Breast epithelium (tissue), 4 donors: ENCODE measurements around the gene DHDH. TPM values are rescaled to one million over a fixed set of nuclear protein-coding genes. Genes with fewer than 3 reads are reported as not detected.

Source experiments
- DNase-seq, 2 donors: peaks; one replicate each; pipeline ENCODE4 v3.0.0-alpha.2; 2019; ENCODE audit warnings: low spot score in 2 of 2
- H3K27ac ChIP-seq, 2 donors: fragments of 200-600 bp; sonication (generic) in 1 of 2; one replicate each; pipeline ENCODE4 v1.5.1; 2016 to 2019; ENCODE audit warnings: mild to moderate bottlenecking in 1 of 2
- H3K27me3 ChIP-seq, 2 donors: fragments of 200-600 bp; sonication (generic) in 1 of 2; one replicate each; pipeline versions ENCODE4 v1.5.1 to v1.6.0; 2017 to 2019; ENCODE audit warnings: control low read depth in 1 of 2, mild to moderate bottlenecking in 1 of 2
- H3K36me3 ChIP-seq: fragments of 200-600 bp; one replicate; pipeline ENCODE4 v1.5.1; 2019
- H3K4me1 ChIP-seq, 2 donors: fragments of 200-600 bp; sonication (generic); one replicate each; pipeline ENCODE4 v1.5.1; 2016 to 2019; ENCODE audit warnings: control low read depth in 1 of 2
- H3K4me3 ChIP-seq, 3 donors: fragments of 200-600 bp; sonication (generic); 1 replicate in 2 of 3; 2 replicates in 1 of 3; pipeline ENCODE4 v1.5.1; 2016 to 2019; ENCODE audit warnings: mild to moderate bottlenecking in 3 of 3, moderate library complexity in 2 of 3
- H3K9me3 ChIP-seq, 2 donors: fragments of 200-600 bp; sonication (generic) in 1 of 2; one replicate each; pipeline ENCODE4 v1.5.1; 2016 to 2019; ENCODE audit warnings: control low read depth in 1 of 2
- POLR2A ChIP-seq: fragments of 450-650 bp; IDR thresholded peaks from one replicate; pipeline ENCODE4 v1.6.1; 2016; ENCODE audit warnings: antibody characterized with exemption, mild to moderate bottlenecking, moderate library complexity
- POLR2AphosphoS5 ChIP-seq, 3 donors: sonication (generic); formaldehyde crosslinking; IDR thresholded peaks; one replicate each; pipeline ENCODE4 v1.6.1; 2017; ENCODE audit warnings: antibody characterized with exemption in 3 of 3
- intact Hi-C: fragments of 100-400 bp; cut with DNase I; formaldehyde crosslinking; loops from one replicate; pipeline ENCODE4 v1.15.1; 2023; ENCODE audit warnings: low total_unique reads
- total RNA-seq, 3 donors: library from RNA; depleted of rRNA; stranded (reverse); fragments of >200 nt; gene quantifications; one replicate each; pipeline ENCODE4 v1.1.0, GENCODE V29; 2016
- TF ChIP-seq, protein P1 (sequence below), 3 donors: fragments of 450-650 bp; IDR thresholded peaks; one replicate each; pipeline ENCODE4 v1.5.1; 2016 to 2017; ENCODE audit warnings: antibody characterized with exemption in 3 of 3, mild to moderate bottlenecking in 3 of 3, moderate library complexity in 3 of 3

The DHDH gene
- total RNA-seq, 3 donors from 2014 or later = 0.96 to 1.3 TPM; not detected in 1

DNA sequence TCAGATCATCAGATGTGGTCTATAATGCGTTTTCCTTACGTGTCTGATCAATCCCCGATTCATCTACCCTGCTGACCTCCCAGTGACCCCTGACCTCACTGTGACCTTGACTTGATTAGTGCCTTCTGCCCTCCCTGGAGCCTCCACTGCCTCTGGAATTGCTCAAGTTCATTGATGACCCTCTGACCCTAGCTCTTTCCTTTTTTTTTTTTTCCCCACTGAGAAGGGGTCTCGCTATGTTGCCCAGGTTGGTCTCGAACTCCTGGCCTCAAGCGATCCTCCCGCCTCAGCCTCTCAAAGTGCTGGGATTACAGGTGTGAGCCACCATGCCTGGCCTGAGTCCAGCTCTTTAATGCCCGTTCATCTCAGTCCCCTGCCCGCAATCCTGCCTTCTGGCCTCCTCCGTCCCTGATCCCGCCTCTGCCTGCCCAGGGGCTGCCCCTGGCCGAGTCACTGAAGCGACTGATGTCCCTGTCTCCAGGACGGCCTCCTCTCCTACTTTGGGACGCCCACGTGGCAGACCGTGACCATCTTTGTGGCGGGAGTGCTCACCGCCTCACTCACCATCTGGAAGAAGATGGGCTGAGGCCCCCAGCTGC lies 27.7 kb downstream of the DHDH start:
- Histone ChIP-seq H3K27ac (peak overlapping the region; percentile 8 to 93), H3K4me3 (no peak overlapping the region), H3K9me3 (no peaks in the 10 kb centered on the region), H3K27me3 (no peaks in the 10 kb centered on the region), H3K4me1 (peaks cover 0 to 1% of the 10 kb centered on the region in 2 donors), H3K36me3 (no peaks in the 10 kb centered on the region)
- intact Hi-C loops = no loop called here
- no peak for DNase-seq
- TF ChIP-seq, protein P1, sequence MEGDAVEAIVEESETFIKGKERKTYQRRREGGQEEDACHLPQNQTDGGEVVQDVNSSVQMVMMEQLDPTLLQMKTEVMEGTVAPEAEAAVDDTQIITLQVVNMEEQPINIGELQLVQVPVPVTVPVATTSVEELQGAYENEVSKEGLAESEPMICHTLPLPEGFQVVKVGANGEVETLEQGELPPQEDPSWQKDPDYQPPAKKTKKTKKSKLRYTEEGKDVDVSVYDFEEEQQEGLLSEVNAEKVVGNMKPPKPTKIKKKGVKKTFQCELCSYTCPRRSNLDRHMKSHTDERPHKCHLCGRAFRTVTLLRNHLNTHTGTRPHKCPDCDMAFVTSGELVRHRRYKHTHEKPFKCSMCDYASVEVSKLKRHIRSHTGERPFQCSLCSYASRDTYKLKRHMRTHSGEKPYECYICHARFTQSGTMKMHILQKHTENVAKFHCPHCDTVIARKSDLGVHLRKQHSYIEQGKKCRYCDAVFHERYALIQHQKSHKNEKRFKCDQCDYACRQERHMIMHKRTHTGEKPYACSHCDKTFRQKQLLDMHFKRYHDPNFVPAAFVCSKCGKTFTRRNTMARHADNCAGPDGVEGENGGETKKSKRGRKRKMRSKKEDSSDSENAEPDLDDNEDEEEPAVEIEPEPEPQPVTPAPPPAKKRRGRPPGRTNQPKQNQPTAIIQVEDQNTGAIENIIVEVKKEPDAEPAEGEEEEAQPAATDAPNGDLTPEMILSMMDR (IDR thresholded peaks at IDR 0.05) = no peak
- no peak for TF ChIP-seq POLR2AphosphoS5 (IDR thresholded peaks at IDR 0.05)
- TF ChIP-seq POLR2A = no peak

DNA sequence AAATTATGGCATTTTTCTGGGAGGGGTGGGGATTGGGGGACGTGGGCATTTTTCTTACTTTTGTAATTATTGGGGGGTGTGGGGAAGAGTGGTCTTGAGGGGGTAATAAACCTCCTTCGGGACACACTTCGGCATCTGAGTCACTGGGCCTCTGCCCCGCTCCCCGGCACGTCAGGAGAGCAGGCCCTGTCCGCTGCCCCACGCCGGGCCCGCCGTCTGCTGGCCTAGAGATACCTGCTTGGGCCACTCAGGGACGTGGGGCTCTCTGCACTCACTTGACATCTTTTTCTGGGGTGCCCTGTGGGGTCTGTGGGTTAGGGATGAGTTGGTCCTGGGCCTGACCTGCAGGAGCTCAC lies 28.2 kb downstream of the DHDH start:
- intact Hi-C loops = no loop called here
- DNase-seq = no peak
- Histone ChIP-seq H3K27ac (peak overlapping the region in 1 of 2 donors; percentile 93), H3K4me3 (no peak overlapping the region), H3K9me3 (no peaks in the 10 kb centered on the region), H3K4me1 (peaks cover 0 to 6% of the 10 kb centered on the region in 2 donors), H3K27me3 (no peaks in the 10 kb centered on the region), H3K36me3 (no peaks in the 10 kb centered on the region)
- TF ChIP-seq, protein P1 (IDR thresholded peaks at IDR 0.05) = no peak
- no peak for TF ChIP-seq POLR2A
- TF ChIP-seq POLR2AphosphoS5 (IDR thresholded peaks at IDR 0.05) = no peak

DNA sequence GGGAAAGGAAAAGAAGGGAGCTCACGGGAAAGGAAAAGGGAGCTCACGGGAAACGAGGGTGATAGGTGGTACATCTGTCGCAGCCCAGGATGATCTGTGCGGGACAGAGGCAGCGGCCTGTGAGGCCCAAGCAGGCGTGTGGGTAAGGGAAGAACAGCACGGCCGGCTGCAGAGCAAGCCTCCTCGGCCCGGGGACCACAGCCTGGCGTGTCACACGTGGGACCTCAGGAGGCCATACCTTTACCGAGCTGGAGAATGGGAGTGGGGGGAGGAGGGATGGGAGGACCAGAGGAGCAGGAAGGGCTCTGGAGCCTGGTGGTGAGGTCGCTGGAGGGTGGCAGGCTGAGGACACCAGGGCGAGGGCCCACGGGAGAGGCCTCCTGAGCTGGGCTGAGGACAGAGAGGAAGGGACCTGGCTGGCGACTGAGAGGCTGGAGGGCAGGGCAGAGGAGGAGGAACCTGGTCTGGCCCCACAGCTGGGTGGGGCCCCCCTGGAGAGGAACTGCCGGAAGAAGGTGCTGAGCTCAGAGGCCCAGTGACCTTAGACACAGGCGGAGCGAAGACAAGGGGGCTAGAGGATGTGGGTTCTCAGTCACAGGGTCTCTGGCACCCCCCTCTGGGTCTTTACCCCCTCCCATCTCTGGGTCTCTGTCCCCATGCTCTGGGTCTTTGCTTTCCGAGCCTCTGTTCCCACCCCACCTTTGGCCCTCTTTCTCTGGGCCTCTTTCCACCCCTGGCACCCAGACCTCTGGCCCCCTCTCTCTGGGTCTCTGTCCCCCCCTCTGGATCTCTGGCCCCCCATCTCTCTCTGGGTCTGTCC lies 28.7 kb downstream of the DHDH start:
- Histone ChIP-seq H3K27ac (peak overlapping the region; percentile 92 to 93), H3K4me3 (no peak overlapping the region), H3K36me3 (no peaks in the 10 kb centered on the region), H3K9me3 (no peaks in the 10 kb centered on the region), H3K27me3 (no peaks in the 10 kb centered on the region), H3K4me1 (peaks cover 0 to 12% of the 10 kb centered on the region in 2 donors)
- intact Hi-C loops = no loop called here
- DNase-seq = no peak
- TF ChIP-seq, protein P1 (IDR thresholded peaks at IDR 0.05) = no peak
- TF ChIP-seq POLR2A = no peak
- no peak for TF ChIP-seq POLR2AphosphoS5 (IDR thresholded peaks at IDR 0.05)

DNA sequence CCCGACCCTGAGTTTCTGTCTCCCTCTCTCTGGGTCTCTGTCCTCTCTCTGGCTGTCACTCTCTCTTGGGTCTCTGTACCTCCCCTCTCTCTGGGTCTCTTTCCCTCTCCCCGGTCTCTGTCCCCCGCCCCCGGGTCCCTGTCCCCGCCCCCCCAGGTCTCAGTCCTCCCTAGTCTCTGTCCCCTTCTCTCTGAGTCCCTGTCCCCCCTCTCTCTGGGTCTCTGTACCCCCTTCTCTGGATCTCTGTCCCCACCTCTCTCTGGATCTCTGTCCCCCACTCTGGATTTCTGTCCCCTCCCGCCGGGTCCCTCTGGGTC lies 29.3 kb downstream of the DHDH start:
- H3K4me3 ChIP-seq = no peak overlapping the region
- intact Hi-C loops = no loop called here
- no peak for DNase-seq

More for the DNA sequence above, 29.3 kb downstream of the DHDH start:
- peak overlapping the region; percentile 92 to 93 for H3K27ac ChIP-seq
- H3K27me3 ChIP-seq = no peaks in the 10 kb centered on the region
- H3K36me3 ChIP-seq = no peaks in the 10 kb centered on the region
- H3K4me1 ChIP-seq = peaks cover 0 to 14% of the 10 kb centered on the region in 2 donors
- TF ChIP-seq POLR2A (no peak), POLR2AphosphoS5 (IDR thresholded peaks at IDR 0.05) (no peak)
- TF ChIP-seq, protein P1 (IDR thresholded peaks at IDR 0.05) = no peak
- H3K9me3 ChIP-seq = no peaks in the 10 kb centered on the region
